ENCODE measurements around the gene RRAGC.

RRAGC gene

DNA sequence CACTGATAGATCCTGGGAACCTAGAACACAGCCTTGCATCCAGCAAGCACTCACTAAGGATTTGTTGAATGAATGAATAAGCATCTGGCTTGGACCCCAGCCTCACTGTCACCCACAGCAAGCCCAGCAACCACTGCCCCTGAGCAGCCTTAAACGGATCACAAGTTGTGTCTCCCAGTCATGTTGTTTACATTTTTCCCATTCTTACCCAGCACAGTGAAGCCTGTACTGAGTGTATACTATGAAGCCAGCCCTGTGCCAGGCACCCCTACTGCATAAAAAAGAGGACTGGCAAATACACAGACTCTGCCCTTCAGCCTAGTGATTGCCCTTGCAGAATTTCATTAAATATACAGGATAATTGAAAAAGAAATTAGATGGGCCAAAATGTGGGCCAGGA, 30.2 kb downstream of the RRAGC start:
- Histone ChIP-seq H3K27me3 (ENCODE audit: low read length) (no peaks in the 10 kb centered on the region), H3K36me3 (ENCODE audit: low read length) (no peaks in the 10 kb centered on the region), H2AFZ (ENCODE audit: low read depth, low read length, severe bottlenecking) (no peak overlapping the region), H3K79me2 (ENCODE audit: insufficient read depth, low read length) (no peaks in the 10 kb centered on the region), H3K9me3 (ENCODE audit: insufficient read depth, low read length) (no peaks in the 10 kb centered on the region), H3K4me2 (ENCODE audit: low read depth, low read length, poor library complexity, severe bottlenecking) (no peak overlapping the region), H3F3A (ENCODE audit: insufficient read depth) (no peaks in the 10 kb centered on the region), H3K9me2 (replicated peaks; ENCODE audit: insufficient read depth, low read length) (no peaks in the 10 kb centered on the region), H3K9ac (ENCODE audit: low read length) (no peak overlapping the region), H3K27ac (ENCODE audit: low read depth, low read length) (no peak overlapping the region), H3K4me3 (ENCODE audit: insufficient read depth, low read length, poor library complexity, severe bottlenecking) (no peak overlapping the region), H4K20me1 (ENCODE audit: low read depth, low read length) (no peaks in the 10 kb centered on the region)
- TF ChIP-seq, protein P1, sequence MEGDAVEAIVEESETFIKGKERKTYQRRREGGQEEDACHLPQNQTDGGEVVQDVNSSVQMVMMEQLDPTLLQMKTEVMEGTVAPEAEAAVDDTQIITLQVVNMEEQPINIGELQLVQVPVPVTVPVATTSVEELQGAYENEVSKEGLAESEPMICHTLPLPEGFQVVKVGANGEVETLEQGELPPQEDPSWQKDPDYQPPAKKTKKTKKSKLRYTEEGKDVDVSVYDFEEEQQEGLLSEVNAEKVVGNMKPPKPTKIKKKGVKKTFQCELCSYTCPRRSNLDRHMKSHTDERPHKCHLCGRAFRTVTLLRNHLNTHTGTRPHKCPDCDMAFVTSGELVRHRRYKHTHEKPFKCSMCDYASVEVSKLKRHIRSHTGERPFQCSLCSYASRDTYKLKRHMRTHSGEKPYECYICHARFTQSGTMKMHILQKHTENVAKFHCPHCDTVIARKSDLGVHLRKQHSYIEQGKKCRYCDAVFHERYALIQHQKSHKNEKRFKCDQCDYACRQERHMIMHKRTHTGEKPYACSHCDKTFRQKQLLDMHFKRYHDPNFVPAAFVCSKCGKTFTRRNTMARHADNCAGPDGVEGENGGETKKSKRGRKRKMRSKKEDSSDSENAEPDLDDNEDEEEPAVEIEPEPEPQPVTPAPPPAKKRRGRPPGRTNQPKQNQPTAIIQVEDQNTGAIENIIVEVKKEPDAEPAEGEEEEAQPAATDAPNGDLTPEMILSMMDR (IDR thresholded peaks at IDR 0.05; ENCODE audit: insufficient read depth, low read length, poor library complexity, severe bottlenecking): no peak
- no peak for TF ChIP-seq EZH2phosphoT487 (conservative IDR thresholded peaks at IDR 0.05; ENCODE audit: low read length)

DNA sequence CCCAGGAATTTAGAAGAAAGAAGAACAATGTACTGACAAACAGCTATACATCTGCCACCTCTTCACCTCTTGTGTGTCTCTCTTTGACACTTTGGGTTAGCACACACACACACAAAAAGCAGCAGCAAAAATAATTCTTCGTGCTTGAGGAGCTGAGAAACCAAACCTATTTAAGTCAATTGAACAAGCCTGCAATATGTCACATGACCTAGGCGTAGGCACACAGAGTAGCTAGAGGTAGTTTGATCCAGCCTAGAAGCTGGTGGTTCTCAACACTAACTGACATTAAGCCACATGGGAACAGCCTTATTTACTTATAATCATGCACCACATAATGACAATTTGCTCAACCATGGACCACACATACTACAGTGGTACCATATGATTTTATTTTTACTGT, 32.3 kb downstream of the RRAGC start:
- no peaks in the 10 kb centered on the region for H3K36me3 ChIP-seq (ENCODE audit: low read length)
- H2AFZ ChIP-seq (ENCODE audit: low read depth, low read length, severe bottlenecking): no peak overlapping the region
- no peaks in the 10 kb centered on the region for H3K9me2 ChIP-seq (replicated peaks; ENCODE audit: insufficient read depth, low read length)
- no peak for TF ChIP-seq EZH2phosphoT487 (conservative IDR thresholded peaks at IDR 0.05; ENCODE audit: low read length)
- TF ChIP-seq, protein P1 (IDR thresholded peaks at IDR 0.05; ENCODE audit: insufficient read depth, low read length, poor library complexity, severe bottlenecking): no peak
- H4K20me1 ChIP-seq (ENCODE audit: low read depth, low read length): no peaks in the 10 kb centered on the region
- no peak overlapping the region for H3K4me3 ChIP-seq (ENCODE audit: insufficient read depth, low read length, poor library complexity, severe bottlenecking)
- no peaks in the 10 kb centered on the region for H3K27me3 ChIP-seq (ENCODE audit: low read length)
- H3K9me3 ChIP-seq (ENCODE audit: insufficient read depth, low read length): no peaks in the 10 kb centered on the region
- H3F3A ChIP-seq (ENCODE audit: insufficient read depth): no peaks in the 10 kb centered on the region
- no peak overlapping the region for H3K9ac ChIP-seq (ENCODE audit: low read length)
- H3K79me2 ChIP-seq (ENCODE audit: insufficient read depth, low read length): no peaks in the 10 kb centered on the region
- no peak overlapping the region for H3K4me2 ChIP-seq (ENCODE audit: low read depth, low read length, poor library complexity, severe bottlenecking)
- H3K27ac ChIP-seq (ENCODE audit: low read depth, low read length): no peak overlapping the region

DNA sequence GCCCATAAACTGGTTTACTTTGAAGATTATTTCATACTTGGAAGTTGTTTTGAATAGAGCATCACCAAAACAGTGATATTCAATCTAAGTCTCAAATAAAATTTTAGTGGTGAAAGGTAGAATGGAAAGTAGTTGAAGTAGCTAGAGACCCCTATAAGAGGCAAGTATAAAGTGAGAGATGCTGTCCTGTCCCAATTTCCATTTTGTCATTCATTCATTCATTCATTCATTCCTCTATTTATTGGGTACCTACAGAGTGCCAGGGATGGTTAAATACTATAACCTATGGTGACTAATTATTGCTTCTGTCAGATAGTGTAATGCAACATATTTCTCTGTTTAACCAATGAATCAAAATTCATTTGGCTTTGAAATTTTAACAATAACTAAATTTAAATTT, 32.7 kb downstream of the RRAGC start:
- no peaks in the 10 kb centered on the region for H3F3A ChIP-seq (ENCODE audit: insufficient read depth)
- no peaks in the 10 kb centered on the region for H3K36me3 ChIP-seq (ENCODE audit: low read length)
- no peaks in the 10 kb centered on the region for H4K20me1 ChIP-seq (ENCODE audit: low read depth, low read length)
- no peak overlapping the region for H3K9ac ChIP-seq (ENCODE audit: low read length)
- TF ChIP-seq, protein P1 (IDR thresholded peaks at IDR 0.05; ENCODE audit: insufficient read depth, low read length, poor library complexity, severe bottlenecking): no peak
- TF ChIP-seq EZH2phosphoT487 (conservative IDR thresholded peaks at IDR 0.05; ENCODE audit: low read length): no peak
- no peak overlapping the region for H3K27ac ChIP-seq (ENCODE audit: low read depth, low read length)
- no peaks in the 10 kb centered on the region for H3K79me2 ChIP-seq (ENCODE audit: insufficient read depth, low read length)
- H3K4me3 ChIP-seq (ENCODE audit: insufficient read depth, low read length, poor library complexity, severe bottlenecking): no peak overlapping the region
- no peak overlapping the region for H2AFZ ChIP-seq (ENCODE audit: low read depth, low read length, severe bottlenecking)
- H3K9me3 ChIP-seq (ENCODE audit: insufficient read depth, low read length): no peaks in the 10 kb centered on the region
- no peaks in the 10 kb centered on the region for H3K27me3 ChIP-seq (ENCODE audit: low read length)
- H3K4me2 ChIP-seq (ENCODE audit: low read depth, low read length, poor library complexity, severe bottlenecking): no peak overlapping the region
- no peaks in the 10 kb centered on the region for H3K9me2 ChIP-seq (replicated peaks; ENCODE audit: insufficient read depth, low read length)

All from SU-DHL-6 (cell line).